HG03439 (cell line): ENCODE results near the gene AGPS.
"Not testable (repeated sequence)": the region's sequence is repeated elsewhere in the genome, so short reads cannot be mapped to it uniquely, and the experiment has no call there.

Source experiments
- ATAC-seq: cut with Tn5 transposase; IDR thresholded peaks from one replicate; pipeline ENCODE4 v1.9.1; 2021; ENCODE audit warnings: mild to moderate bottlenecking, moderate library complexity; ENCODE audit not compliant: unreplicated experiment

The AGPS gene

GRCh38 chr2:177413703-177414102 is 21.1 kb downstream of the AGPS start:
- ATAC-seq: no peak

GRCh38 chr2:177419274-177419673 is 26.7 kb downstream of the AGPS start:
- no peak for ATAC-seq

- ATAC-seq: no peak
Observed at GRCh38 chr2:177422271-177422670, 29.7 kb downstream of the AGPS start.

GRCh38 chr2:177424120-177424519 is 31.5 kb downstream of the AGPS start:
- ATAC-seq: not testable (repeated sequence)

- not testable (repeated sequence) for ATAC-seq
Observed at GRCh38 chr2:177424620-177425019, 32.0 kb downstream of the AGPS start.

- no peak for ATAC-seq
Observed at GRCh38 chr2:177427316-177427715, 34.7 kb downstream of the AGPS start.

GRCh38 chr2:177427936-177428335 is 35.4 kb downstream of the AGPS start:
- ATAC-seq: not testable (repeated sequence)

GRCh38 chr2:177429688-177430325 is 37.2 kb downstream of the AGPS start:
- ATAC-seq: no peak

- ATAC-seq: no peak
Observed at GRCh38 chr2:177430411-177430810, 37.8 kb downstream of the AGPS start.

- ATAC-seq: not testable (repeated sequence)
Observed at GRCh38 chr2:177431111-177431725, 38.6 kb downstream of the AGPS start.

GRCh38 chr2:177432703-177433102 is 40.1 kb downstream of the AGPS start:
- ATAC-seq: no peak

- ATAC-seq: no peak
Observed at GRCh38 chr2:177433402-177433801, 40.8 kb downstream of the AGPS start.

- ATAC-seq: no peak
Observed at GRCh38 chr2:177434475-177434874, 41.9 kb downstream of the AGPS start.

GRCh38 chr2:177445200-177445599 is 52.6 kb downstream of the AGPS start:
- no peak for ATAC-seq

- ATAC-seq: no peak
Observed at GRCh38 chr2:177448031-177448430, 55.5 kb downstream of the AGPS start.

- no peak for ATAC-seq
Observed at GRCh38 chr2:177449159-177449558, 56.6 kb downstream of the AGPS start.

GRCh38 chr2:177455187-177455586 is 62.6 kb downstream of the AGPS start:
- no peak for ATAC-seq

- ATAC-seq: not testable (repeated sequence)
Observed at GRCh38 chr2:177459756-177460155, 67.2 kb downstream of the AGPS start.

GRCh38 chr2:177460973-177461585 is 68.5 kb downstream of the AGPS start:
- ATAC-seq: no peak

GRCh38 chr2:177464549-177464948 is 72.0 kb downstream of the AGPS start:
- no peak for ATAC-seq

GRCh38 chr2:177465400-177466138 is 73.0 kb downstream of the AGPS start:
- no peak for ATAC-seq
